Activated CD8-positive, alpha-beta memory T cell treated with anti-CD3 and anti-CD28 coated beads, Interleukin-2, amount 50 U/mL, for 24 hours (primary cell): ENCODE data around the gene COL28A1.
"Not testable (repeated sequence)": the region's sequence is repeated elsewhere in the genome, so short reads cannot be mapped to it uniquely, and the experiment has no call there.

ENCODE experiments used
- DNase-seq: peaks from one replicate; pipeline ENCODE4 v3.0.0-alpha.2; 2020; ENCODE audit errors: extremely low read depth

The COL28A1 gene

GRCh38 chr7:7464991-7465765 is 70.5 kb downstream of the COL28A1 start:
- not testable (repeated sequence) for DNase-seq

GRCh38 chr7:7454000-7454399 is 81.7 kb downstream of the COL28A1 start:
- no peak for DNase-seq

DNA sequence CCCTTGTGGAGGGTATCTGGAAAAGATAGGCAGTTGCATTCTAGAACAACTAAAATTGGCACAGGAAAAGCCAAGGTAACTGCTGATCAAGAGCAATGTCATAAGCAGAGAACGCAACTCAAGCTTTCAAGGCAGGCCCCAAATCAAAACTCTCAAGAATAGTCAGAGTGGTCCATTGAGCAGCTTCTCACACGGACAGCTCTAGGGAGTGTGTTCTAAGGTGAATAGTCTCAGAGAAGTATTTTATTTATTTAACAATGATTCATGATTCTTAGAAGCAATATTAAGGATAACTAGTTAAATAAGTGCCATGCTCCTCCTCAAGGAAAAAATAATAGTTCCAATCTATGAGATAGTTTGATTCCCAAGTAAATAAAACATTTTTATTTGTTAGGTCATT is 83.0 kb downstream of the COL28A1 start:
- DNase-seq: no peak

- DNase-seq: no peak
Measured at GRCh38 chr7:7452119-7452518, 83.6 kb downstream of the COL28A1 start.

- no peak for DNase-seq
Measured at GRCh38 chr7:7449055-7449454, 86.6 kb downstream of the COL28A1 start.

- DNase-seq: no peak
Measured at GRCh38 chr7:7446616-7447015, 89.1 kb downstream of the COL28A1 start.

GRCh38 chr7:7443806-7444350 is 91.8 kb downstream of the COL28A1 start:
- DNase-seq: no peak

- DNase-seq: no peak
Measured at GRCh38 chr7:7439564-7439963, 96.1 kb downstream of the COL28A1 start.

GRCh38 chr7:7438851-7439250 is 96.8 kb downstream of the COL28A1 start:
- DNase-seq: no peak

DNA sequence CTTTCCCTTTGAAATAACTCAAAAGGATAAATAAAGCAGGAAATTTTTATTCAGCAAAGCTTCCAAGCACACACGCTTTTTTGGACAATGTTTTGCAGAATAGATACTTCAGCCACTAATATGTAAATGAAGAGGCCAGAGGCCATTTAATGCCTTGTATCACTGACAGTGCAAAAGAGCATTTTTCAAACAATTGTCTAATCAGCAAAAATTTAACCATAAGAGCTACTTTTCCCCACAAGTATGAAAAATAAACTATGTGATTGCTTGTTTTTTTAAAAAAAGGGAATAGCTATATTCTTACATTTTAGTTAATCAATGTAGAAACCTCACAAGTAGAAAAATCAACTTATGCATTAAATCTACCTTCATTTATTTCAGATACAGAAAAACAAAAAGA is 99.7 kb downstream of the COL28A1 start:
- DNase-seq: no peak

DNA sequence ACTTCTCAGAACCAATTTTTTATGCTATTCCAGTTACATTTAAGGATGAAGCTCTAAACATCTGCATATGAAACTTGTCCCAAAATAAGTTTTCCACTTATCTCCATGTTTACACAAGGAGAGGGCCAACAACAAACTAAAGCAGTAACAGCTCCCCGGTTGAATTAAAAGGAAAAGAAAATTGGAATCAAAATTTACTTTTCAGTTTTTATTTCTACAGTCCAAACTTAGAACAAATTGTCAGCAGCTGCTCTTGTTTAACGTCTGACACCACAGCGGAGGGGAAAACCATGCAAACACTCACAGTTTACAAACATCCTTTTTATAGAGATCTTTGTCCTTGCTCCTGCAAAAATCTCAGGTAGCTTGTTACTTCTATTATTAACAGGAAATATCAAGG is 101.3 kb downstream of the COL28A1 start:
- DNase-seq: no peak

- no peak for DNase-seq
Measured at GRCh38 chr7:7433811-7434210, 101.9 kb downstream of the COL28A1 start.

DNA sequence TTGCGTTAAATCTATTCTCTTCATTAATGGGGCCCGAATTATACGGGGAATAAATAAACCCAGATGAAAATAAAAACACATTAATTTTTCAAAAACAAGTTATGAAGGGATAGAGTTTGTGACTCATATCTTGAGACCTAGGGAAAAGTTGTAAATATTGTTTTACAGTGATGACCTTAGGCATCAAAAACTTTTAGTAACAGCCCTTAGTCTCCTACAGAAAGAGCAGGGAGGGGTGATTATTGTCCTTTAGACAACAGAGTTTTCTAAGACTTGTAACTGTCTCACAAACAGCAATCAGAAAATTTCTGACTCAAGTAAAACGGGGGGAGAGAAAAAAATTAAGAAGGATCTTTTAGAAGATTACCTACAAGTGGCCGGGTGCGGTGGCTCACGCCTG is 102.7 kb downstream of the COL28A1 start:
- no peak for DNase-seq

GRCh38 chr7:7428806-7429205 is 106.9 kb downstream of the COL28A1 start:
- no peak for DNase-seq

- DNase-seq: no peak
Measured at GRCh38 chr7:7427363-7427762, 108.3 kb downstream of the COL28A1 start.

DNA sequence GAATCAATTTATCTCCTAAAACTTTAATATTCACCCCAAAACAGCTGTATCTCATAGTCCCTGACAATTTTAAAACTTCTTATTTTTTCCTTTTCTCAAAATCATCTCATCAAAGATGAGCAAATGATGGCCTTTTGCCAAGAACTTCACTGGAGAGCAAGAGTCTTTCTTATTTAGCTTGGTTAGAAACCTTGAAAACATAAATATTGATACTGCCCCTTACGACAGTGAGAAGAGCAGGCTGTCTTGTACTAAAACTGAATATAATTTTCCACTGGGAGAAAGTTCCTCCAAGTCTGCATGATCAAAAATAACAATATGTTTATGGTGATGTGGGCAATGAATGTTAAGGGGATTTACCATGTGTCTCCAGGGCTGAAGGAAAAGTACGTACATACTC is 109.0 kb downstream of the COL28A1 start:
- DNase-seq: no peak

DNA sequence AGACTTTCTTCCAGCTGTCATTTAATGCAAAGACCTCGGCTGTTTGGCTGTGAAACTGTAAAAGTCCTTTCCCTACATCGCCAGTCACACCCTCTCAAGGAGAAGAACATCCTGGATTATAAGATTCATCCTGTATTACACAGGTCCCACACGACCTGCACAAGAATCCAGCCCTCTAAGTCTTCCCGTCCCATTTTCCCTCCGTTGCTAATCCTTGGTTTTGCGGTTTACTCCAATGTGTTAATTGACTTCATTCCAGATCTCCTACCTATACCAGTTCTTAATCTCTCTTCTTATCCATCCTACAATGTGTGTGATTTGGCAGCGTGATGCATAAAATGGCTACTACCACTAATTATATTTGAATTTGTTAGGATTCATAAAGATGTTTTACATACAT is 110.4 kb downstream of the COL28A1 start:
- DNase-seq: no peak

DNA sequence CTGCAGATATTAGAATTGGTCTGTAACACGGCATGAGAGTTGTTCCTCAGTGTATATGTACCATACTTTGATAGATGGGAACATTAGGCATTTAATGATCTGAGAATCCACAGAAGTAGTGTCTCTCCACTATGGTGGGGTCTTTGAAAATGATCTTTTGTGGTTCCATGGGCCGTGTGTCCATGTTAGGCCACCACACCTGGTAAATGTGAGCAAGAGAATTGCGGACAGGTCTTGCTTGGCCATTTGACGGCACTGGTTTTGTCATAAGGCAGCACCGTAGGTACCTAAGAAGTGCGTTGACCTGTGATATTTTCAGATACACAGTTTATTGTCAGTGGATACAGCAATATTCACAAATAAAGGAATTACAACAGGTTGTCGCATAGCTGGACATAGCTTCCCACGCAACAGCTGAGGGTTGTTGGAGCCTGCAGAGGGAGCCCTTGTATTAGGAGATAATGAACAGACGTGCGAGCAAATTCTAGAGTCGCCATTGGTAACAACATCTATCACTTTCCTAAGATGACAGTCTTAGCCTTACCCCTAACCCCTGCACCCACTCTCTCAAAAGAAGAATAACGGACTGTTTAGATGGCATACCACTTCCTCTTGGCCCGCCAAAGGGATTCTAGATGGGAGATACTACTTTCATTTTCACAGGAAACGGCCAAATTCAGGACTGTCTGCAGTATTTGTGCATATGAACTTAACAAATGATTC is 111.4 kb downstream of the COL28A1 start:
- DNase-seq: no peak

DNA sequence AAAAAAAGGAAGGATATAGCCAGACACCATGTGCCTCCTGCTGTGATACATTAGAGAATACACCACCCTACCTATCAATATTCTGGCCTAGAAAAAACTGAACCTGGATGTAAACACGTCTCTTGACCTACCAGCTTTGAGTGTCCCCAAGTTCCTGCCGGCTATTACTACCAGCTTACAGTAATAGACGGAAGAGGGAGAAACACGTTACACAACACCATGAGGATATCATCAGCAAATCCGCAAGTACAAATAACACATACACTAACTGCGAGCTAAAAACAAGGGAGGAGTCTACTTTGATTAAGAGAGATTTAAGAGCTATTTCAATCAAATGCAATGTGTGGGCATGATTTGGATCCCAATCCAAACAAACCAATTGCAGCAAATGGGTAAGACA is 113.0 kb downstream of the COL28A1 start:
- no peak for DNase-seq

- no peak for DNase-seq
Measured at GRCh38 chr7:7421826-7422225, 113.8 kb downstream of the COL28A1 start.

DNA sequence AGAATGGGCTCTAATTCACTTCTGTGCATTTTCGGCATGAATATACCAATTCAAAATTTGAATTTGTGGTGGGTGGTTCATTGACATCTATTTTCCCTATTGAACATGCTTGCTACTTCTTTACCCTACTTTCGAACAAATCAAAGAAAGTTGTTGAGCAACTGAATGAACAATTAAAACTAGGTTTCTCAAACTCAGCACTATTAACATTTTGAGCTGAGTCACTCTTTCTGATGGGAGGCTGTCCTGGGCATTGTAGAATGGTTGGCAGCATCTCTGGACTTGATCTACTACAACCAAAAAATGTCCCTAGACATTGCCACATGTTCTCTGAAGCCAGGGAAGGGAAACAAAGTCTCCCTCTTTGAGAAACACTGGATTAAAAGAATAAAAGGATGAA is 116.7 kb downstream of the COL28A1 start:
- DNase-seq: no peak

DNA sequence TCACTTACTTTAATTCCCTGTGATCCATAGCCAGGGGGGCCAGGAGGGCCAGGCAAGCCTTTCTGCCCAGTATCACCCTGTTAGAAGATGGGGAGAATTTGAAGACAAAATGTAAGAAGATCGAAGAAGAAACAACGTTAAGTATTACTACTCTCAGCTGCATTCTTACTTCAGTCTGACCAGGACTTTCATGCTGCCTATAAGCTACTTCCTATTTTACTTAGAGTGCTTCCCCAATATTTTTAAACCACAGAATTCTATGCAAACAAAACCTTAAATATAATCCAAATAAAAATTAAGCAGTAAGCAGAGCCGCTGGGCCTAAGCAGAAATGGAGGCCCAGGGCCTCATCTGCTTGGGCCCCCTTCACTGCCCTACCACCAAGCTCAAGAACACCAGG is 117.8 kb downstream of the COL28A1 start:
- no peak for DNase-seq

GRCh38 chr7:7417414-7417813 is 118.3 kb downstream of the COL28A1 start:
- DNase-seq: no peak
